Karpas-422 (cell line): ENCODE data around the gene RAB11A. TPM values are rescaled to one million over a fixed set of nuclear protein-coding genes. Genes with fewer than 3 reads are reported as not detected.

ENCODE experiments used
- DNase-seq: peaks from one replicate; pipeline ENCODE4 v3.0.0-alpha.2; 2015
- H2AFZ ChIP-seq: fragments of 200-600 bp; sonication (generic); 2 replicates; pipeline ENCODE4 v1.6.1; 2014; ENCODE audit warnings: antibody characterized with exemption, low read length, mixed read lengths
- H3K27ac ChIP-seq: fragments of 200-600 bp; sonication (generic); 2 replicates; pipeline ENCODE4 v1.5.1; 2014; ENCODE audit warnings: mild to moderate bottlenecking, low read length, moderate library complexity
- H3K27me3 ChIP-seq: fragments of 200-600 bp; sonication (generic); 2 replicates; pipeline ENCODE4 v1.6.1; 2014; ENCODE audit warnings: low read length, mixed read lengths
- H3K36me3 ChIP-seq: fragments of 200-600 bp; sonication (generic); 2 replicates; pipeline ENCODE4 v1.6.1; 2014; ENCODE audit warnings: low read length, mixed read lengths; ENCODE audit not compliant: insufficient read depth
- H3K4me1 ChIP-seq: fragments of 200-600 bp; sonication (generic); 2 replicates; pipeline ENCODE4 v1.6.1; 2014; ENCODE audit warnings: mild to moderate bottlenecking, low read length, mixed read lengths
- H3K4me2 ChIP-seq: fragments of 200-600 bp; sonication (generic); 2 replicates; pipeline ENCODE4 v1.6.1; 2014; ENCODE audit warnings: low read length, low read depth, mild to moderate bottlenecking; ENCODE audit not compliant: poor library complexity, severe bottlenecking
- H3K4me3 ChIP-seq: fragments of 200-600 bp; sonication (generic); 2 replicates; pipeline ENCODE4 v1.5.1; 2014; ENCODE audit warnings: mild to moderate bottlenecking, antibody characterized with exemption, low read length, mixed read lengths
- H3K79me2 ChIP-seq: fragments of 200-600 bp; sonication (generic); 2 replicates; pipeline ENCODE4 v1.6.1; 2014; ENCODE audit warnings: mild to moderate bottlenecking, low read length, mixed read lengths
- H3K9ac ChIP-seq: fragments of 200-600 bp; sonication (generic); 2 replicates; pipeline ENCODE4 v1.6.0; 2014; ENCODE audit warnings: low read length
- H3K9me2 ChIP-seq: fragments of 200-600 bp; sonication (generic), shearing (Covaris generic); replicated peaks from 2 replicates; pipeline ENCODE4 v1.6.0; 2014; ENCODE audit warnings: mild to moderate bottlenecking, low read length, moderate library complexity; ENCODE audit not compliant: insufficient read depth
- H3K9me3 ChIP-seq: fragments of 300-700, 200-600 bp; sonication (generic); 2 replicates; pipeline ENCODE4 v1.6.1; 2014; ENCODE audit warnings: low read length, mixed read lengths
- H4K20me1 ChIP-seq: fragments of 200-600 bp; sonication (generic); 2 replicates; pipeline ENCODE4 v1.6.1; 2014; ENCODE audit warnings: mild to moderate bottlenecking, antibody characterized with exemption, low read length, low read depth; ENCODE audit not compliant: insufficient read depth
- total RNA-seq: library from RNA; depleted of rRNA; stranded (reverse); fragments of >200 nt; shearing (Covaris generic); gene quantifications from 2 replicates; pipeline ENCODE4 v1.2.3, GENCODE V29; 2014; ENCODE audit warnings: low replicate concordance

RAB11A gene
- total RNA-seq, 1 experiment from 2014 or later = 230 TPM

GRCh38 chr15:65917936-65918335, 48.6 kb downstream of the RAB11A start:
- DNase-seq = no peak
- Histone ChIP-seq H3K4me3 (no peak overlapping the region), H3K9ac (no peak overlapping the region), H3K9me3 (no peaks in the 10 kb centered on the region), H3K4me2 (no peak overlapping the region), H3K79me2 (no peaks in the 10 kb centered on the region), H3K36me3 (no peaks in the 10 kb centered on the region), H2AFZ (no peak overlapping the region), H3K27me3 (no peaks in the 10 kb centered on the region), H4K20me1 (no peaks in the 10 kb centered on the region), H3K4me1 (peaks cover 75% of the 10 kb centered on the region), H3K9me2 (no peaks in the 10 kb centered on the region), H3K27ac (no peak overlapping the region)

- Histone ChIP-seq H3K9me2 (no peaks in the 10 kb centered on the region), H3K4me1 (peaks cover 70% of the 10 kb centered on the region), H3K4me2 (no peak overlapping the region), H2AFZ (no peak overlapping the region), H3K27me3 (no peaks in the 10 kb centered on the region), H3K9me3 (no peaks in the 10 kb centered on the region), H3K9ac (no peak overlapping the region), H3K27ac (no peak overlapping the region), H3K36me3 (no peaks in the 10 kb centered on the region), H3K4me3 (no peak overlapping the region), H4K20me1 (no peaks in the 10 kb centered on the region), H3K79me2 (no peaks in the 10 kb centered on the region)
- DNase-seq = no peak
Observed at GRCh38 chr15:65918357-65918920, 49.1 kb downstream of the RAB11A start.

- no peaks in the 10 kb centered on the region for H3K9me2 ChIP-seq
- H3K9ac ChIP-seq = no peak overlapping the region
- H4K20me1 ChIP-seq = no peaks in the 10 kb centered on the region
- no peak overlapping the region for H3K4me2 ChIP-seq
- H3K9me3 ChIP-seq = no peaks in the 10 kb centered on the region
- H3K27ac ChIP-seq = no peak overlapping the region
- no peak for DNase-seq
- H3K4me3 ChIP-seq = no peak overlapping the region
- no peaks in the 10 kb centered on the region for H3K36me3 ChIP-seq
- H3K79me2 ChIP-seq = no peaks in the 10 kb centered on the region
- H3K27me3 ChIP-seq = no peaks in the 10 kb centered on the region
- no peak overlapping the region for H2AFZ ChIP-seq
- peaks cover 65% of the 10 kb centered on the region for H3K4me1 ChIP-seq
Observed at GRCh38 chr15:65918945-65919344, 49.7 kb downstream of the RAB11A start.

- H3K79me2 ChIP-seq = no peaks in the 10 kb centered on the region
- no peak overlapping the region for H3K27ac ChIP-seq
- no peaks in the 10 kb centered on the region for H3K9me2 ChIP-seq
- H3K9ac ChIP-seq = no peak overlapping the region
- H3K4me3 ChIP-seq = no peak overlapping the region
- H3K36me3 ChIP-seq = no peaks in the 10 kb centered on the region
- H4K20me1 ChIP-seq = no peaks in the 10 kb centered on the region
- H3K4me1 ChIP-seq = peaks cover 61% of the 10 kb centered on the region
- no peak overlapping the region for H3K4me2 ChIP-seq
- H3K27me3 ChIP-seq = no peaks in the 10 kb centered on the region
- no peak for DNase-seq
- H2AFZ ChIP-seq = no peak overlapping the region
- H3K9me3 ChIP-seq = no peaks in the 10 kb centered on the region
Observed at GRCh38 chr15:65919353-65919752, 50.1 kb downstream of the RAB11A start.

GRCh38 chr15:65920121-65920520, 50.8 kb downstream of the RAB11A start:
- Histone ChIP-seq H3K27me3 (no peaks in the 10 kb centered on the region), H3K4me3 (no peak overlapping the region; the same call in 1 of the 2 replicates), H4K20me1 (no peaks in the 10 kb centered on the region), H3K9me3 (no peaks in the 10 kb centered on the region), H3K4me1 (peaks cover 53% of the 10 kb centered on the region), H3K9ac (peak overlapping the region; percentile 13; the same call in 1 of the 2 replicates), H3K27ac (no peak overlapping the region), H3K36me3 (no peaks in the 10 kb centered on the region), H2AFZ (no peak overlapping the region), H3K79me2 (no peaks in the 10 kb centered on the region), H3K4me2 (peak overlapping the region; percentile 28), H3K9me2 (no peaks in the 10 kb centered on the region)
- DNase-seq = no peak

- DNase-seq = no peak
- Histone ChIP-seq H2AFZ (no peak overlapping the region), H3K9me2 (no peaks in the 10 kb centered on the region), H3K27me3 (no peaks in the 10 kb centered on the region), H4K20me1 (no peaks in the 10 kb centered on the region), H3K4me2 (peak overlapping the region; percentile 28), H3K4me1 (peaks cover 46% of the 10 kb centered on the region), H3K4me3 (no peak overlapping the region), H3K27ac (no peak overlapping the region), H3K9me3 (no peaks in the 10 kb centered on the region), H3K9ac (peak overlapping the region; percentile 13; the same call in 1 of the 2 replicates), H3K79me2 (no peaks in the 10 kb centered on the region), H3K36me3 (no peaks in the 10 kb centered on the region)
Observed at GRCh38 chr15:65920825-65921309, 51.6 kb downstream of the RAB11A start.

GRCh38 chr15:65921780-65922179, 52.5 kb downstream of the RAB11A start:
- Histone ChIP-seq H3K27ac (no peak overlapping the region), H3K27me3 (no peaks in the 10 kb centered on the region), H3K9me3 (no peaks in the 10 kb centered on the region), H3K4me3 (no peak overlapping the region), H3K9me2 (no peaks in the 10 kb centered on the region), H3K79me2 (no peaks in the 10 kb centered on the region), H2AFZ (no peak overlapping the region), H3K4me1 (peaks cover 36% of the 10 kb centered on the region), H3K4me2 (peak overlapping the region; percentile 28), H3K9ac (no peak overlapping the region), H3K36me3 (no peaks in the 10 kb centered on the region), H4K20me1 (no peaks in the 10 kb centered on the region)
- DNase-seq = no peak

GRCh38 chr15:65922621-65923020, 53.3 kb downstream of the RAB11A start:
- no peak overlapping the region for H3K4me3 ChIP-seq
- no peaks in the 10 kb centered on the region for H3K9me2 ChIP-seq
- H3K4me1 ChIP-seq = peaks cover 31% of the 10 kb centered on the region
- no peaks in the 10 kb centered on the region for H3K27me3 ChIP-seq
- H3K27ac ChIP-seq = no peak overlapping the region
- H2AFZ ChIP-seq = no peak overlapping the region
- DNase-seq = no peak
- no peak overlapping the region for H3K4me2 ChIP-seq
- no peaks in the 10 kb centered on the region for H3K36me3 ChIP-seq
- H4K20me1 ChIP-seq = no peaks in the 10 kb centered on the region
- H3K79me2 ChIP-seq = no peaks in the 10 kb centered on the region
- H3K9ac ChIP-seq = no peak overlapping the region
- no peaks in the 10 kb centered on the region for H3K9me3 ChIP-seq
